IgD-negative memory B cell (primary cell): Measurements from ENCODE around the gene DENND2D. TPM values are rescaled to one million over a fixed set of nuclear protein-coding genes. Genes with fewer than 3 reads are reported as not detected.
"Not testable (repeated sequence)": the region's sequence is repeated elsewhere in the genome, so short reads cannot be mapped to it uniquely, and the experiment has no call there.

Experiments
- H3K27ac Mint-ChIP-seq, 3 donors: one replicate each; pipeline ENCODE4 v1.8.0; 2020 to 2022; ENCODE audit warnings: mild to moderate bottlenecking in 3 of 3, mixed read lengths in 3 of 3, moderate library complexity in 1 of 3
- H3K27me3 Mint-ChIP-seq: one replicate; pipeline ENCODE4 v1.8.0; 2021; ENCODE audit warnings: mixed read lengths
- H3K36me3 Mint-ChIP-seq: one replicate; pipeline ENCODE4 v1.8.0; 2020; ENCODE audit warnings: mild to moderate bottlenecking, mixed read lengths
- H3K4me1 Mint-ChIP-seq, 3 donors: one replicate each; pipeline ENCODE4 v1.8.0; 2020 to 2022; ENCODE audit warnings: mixed read lengths in 3 of 3, mild to moderate bottlenecking in 1 of 3
- H3K4me3 Mint-ChIP-seq, 4 donors: one replicate each; pipeline ENCODE4 v1.8.0; 2020 to 2022; ENCODE audit warnings: mild to moderate bottlenecking in 4 of 4, mixed read lengths in 4 of 4, moderate library complexity in 3 of 4
- H3K9me3 Mint-ChIP-seq, 3 donors: one replicate each; pipeline ENCODE4 v1.8.0; 2020 to 2021; ENCODE audit warnings: mixed read lengths in 3 of 3, mild to moderate bottlenecking in 1 of 3
- polyA plus RNA-seq: library from polyadenylated mRNA; unstranded; fragments of 300-500 nt; fragmentation: Illumina TruSeq; gene quantifications from one replicate; pipeline ENCODE4 v1.2.3, GENCODE V29; 2021

Gene DENND2D
- polyA plus RNA-seq, 1 donor from 2014 or later = 107 TPM

- Mint-ChIP-seq H3K27me3 (no peaks in the 10 kb centered on the region), H3K36me3 (peaks cover 1% of the 10 kb centered on the region), H3K4me1 (peaks cover 80 to 91% (median 82%) of the 10 kb centered on the region in 3 donors), H3K27ac (peak overlapping the region; percentile 97 to 98 (median 98)), H3K9me3 (no peaks in the 10 kb centered on the region), H3K4me3 (peak overlapping the region in 3 of 4 donors; percentile 85 to 87 (median 85))
Observed at GRCh38 chr1:111217183-111217910, 16.9 kb upstream of the DENND2D start.

GRCh38 chr1:111216751-111217150, 16.3 kb upstream of the DENND2D start:
- Mint-ChIP-seq H3K9me3 (no peaks in the 10 kb centered on the region), H3K4me3 (peak overlapping the region; percentile 61 to 85 (median 78)), H3K27ac (peak overlapping the region; percentile 97 to 98 (median 98)), H3K4me1 (peaks cover 74 to 88% (median 77%) of the 10 kb centered on the region in 3 donors), H3K27me3 (no peaks in the 10 kb centered on the region), H3K36me3 (peaks cover 1% of the 10 kb centered on the region)

DNA sequence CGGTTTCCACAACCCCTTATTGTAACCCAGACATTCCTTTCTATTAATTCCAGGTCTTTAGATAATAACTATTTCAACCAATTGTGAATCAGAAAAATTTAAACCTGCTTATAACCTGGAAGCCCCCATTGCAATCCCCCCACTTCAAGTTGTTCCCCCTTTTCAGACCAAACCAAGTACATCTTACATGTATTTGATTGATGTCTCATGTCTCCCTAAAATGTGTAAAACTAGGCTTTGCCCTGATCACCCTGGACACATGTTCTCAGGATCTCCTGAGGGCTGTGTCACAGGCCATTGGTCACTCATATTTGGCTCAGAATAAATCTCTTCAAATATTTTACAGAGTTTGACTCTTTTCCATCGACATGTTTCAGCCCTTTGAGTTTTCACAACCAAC, 14.8 kb upstream of the DENND2D start:
- H3K27me3 Mint-ChIP-seq, H3K9me3 Mint-ChIP-seq, H3K36me3 Mint-ChIP-seq: not testable (repeated sequence)
- Mint-ChIP-seq H3K27ac (peak overlapping the region; percentile 97 to 98 (median 98)), H3K4me3 (peak overlapping the region in 3 of 4 donors; percentile 72 to 92 (median 85)), H3K4me1 (peaks cover 65 to 83% (median 68%) of the 10 kb centered on the region in 3 donors)

- peaks cover 64 to 79% (median 65%) of the 10 kb centered on the region in 3 donors for H3K4me1 Mint-ChIP-seq
- peak overlapping the region; percentile 97 to 98 (median 98) for H3K27ac Mint-ChIP-seq
- no peaks in the 10 kb centered on the region for H3K9me3 Mint-ChIP-seq
- H3K4me3 Mint-ChIP-seq = peak overlapping the region; percentile 60 to 92 (median 78)
- no peaks in the 10 kb centered on the region for H3K27me3 Mint-ChIP-seq
- peaks cover 1% of the 10 kb centered on the region for H3K36me3 Mint-ChIP-seq
Observed at GRCh38 chr1:111214884-111215283, 14.4 kb upstream of the DENND2D start.

- peaks cover 1% of the 10 kb centered on the region for H3K36me3 Mint-ChIP-seq
- peak overlapping the region; percentile 60 to 92 (median 78) for H3K4me3 Mint-ChIP-seq
- peaks cover 57 to 75% (median 59%) of the 10 kb centered on the region in 3 donors for H3K4me1 Mint-ChIP-seq
- H3K27ac Mint-ChIP-seq = peak overlapping the region; percentile 97 to 98 (median 98)
- H3K9me3 Mint-ChIP-seq = no peaks in the 10 kb centered on the region
- H3K27me3 Mint-ChIP-seq = no peaks in the 10 kb centered on the region
Observed at GRCh38 chr1:111214074-111214801, 13.8 kb upstream of the DENND2D start.

DNA sequence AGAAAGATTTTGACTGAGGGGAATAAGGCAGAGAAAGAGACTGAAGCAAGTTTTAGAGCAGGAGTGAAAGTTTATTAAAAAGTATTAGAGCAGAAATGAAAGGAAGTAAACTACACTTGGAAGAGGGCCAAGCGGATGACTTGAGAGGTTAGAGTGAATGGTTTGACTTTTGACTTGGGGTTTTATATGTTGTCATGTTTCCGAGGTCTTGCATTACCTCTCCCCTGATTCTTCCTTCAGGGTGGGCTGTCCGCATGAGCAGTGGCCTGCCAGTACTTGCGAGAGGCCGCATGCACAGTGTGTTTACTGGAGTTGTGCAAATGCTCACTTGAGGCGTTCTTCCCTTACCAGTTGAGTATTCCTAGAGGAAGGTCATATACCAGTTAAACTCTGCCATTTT, 13.0 kb upstream of the DENND2D start:
- H3K36me3 Mint-ChIP-seq = peaks cover 1% of the 10 kb centered on the region
- peak overlapping the region; percentile 0 to 92 (median 78) for H3K4me3 Mint-ChIP-seq
- H3K27me3 Mint-ChIP-seq = no peaks in the 10 kb centered on the region
- H3K9me3 Mint-ChIP-seq = no peaks in the 10 kb centered on the region
- H3K4me1 Mint-ChIP-seq = peaks cover 53 to 72% (median 55%) of the 10 kb centered on the region in 3 donors
- peak overlapping the region; percentile 21 to 98 (median 97) for H3K27ac Mint-ChIP-seq

- Mint-ChIP-seq H3K27me3 (no peaks in the 10 kb centered on the region), H3K27ac (peak overlapping the region in 2 of 3 donors; percentile 21 to 97), H3K4me1 (peaks cover 51 to 72% (median 55%) of the 10 kb centered on the region in 3 donors), H3K9me3 (no peaks in the 10 kb centered on the region), H3K4me3 (peak overlapping the region in 3 of 4 donors; percentile 0 to 85 (median 72)), H3K36me3 (peaks cover 1% of the 10 kb centered on the region)
Observed at GRCh38 chr1:111212634-111213335, 12.3 kb upstream of the DENND2D start.

GRCh38 chr1:111211921-111212320, 11.5 kb upstream of the DENND2D start:
- Mint-ChIP-seq H3K27ac (no peak overlapping the region), H3K36me3 (peaks cover 1% of the 10 kb centered on the region), H3K4me3 (no peak overlapping the region), H3K4me1 (peaks cover 45 to 68% (median 46%) of the 10 kb centered on the region in 3 donors), H3K27me3 (no peaks in the 10 kb centered on the region), H3K9me3 (no peaks in the 10 kb centered on the region)

DNA sequence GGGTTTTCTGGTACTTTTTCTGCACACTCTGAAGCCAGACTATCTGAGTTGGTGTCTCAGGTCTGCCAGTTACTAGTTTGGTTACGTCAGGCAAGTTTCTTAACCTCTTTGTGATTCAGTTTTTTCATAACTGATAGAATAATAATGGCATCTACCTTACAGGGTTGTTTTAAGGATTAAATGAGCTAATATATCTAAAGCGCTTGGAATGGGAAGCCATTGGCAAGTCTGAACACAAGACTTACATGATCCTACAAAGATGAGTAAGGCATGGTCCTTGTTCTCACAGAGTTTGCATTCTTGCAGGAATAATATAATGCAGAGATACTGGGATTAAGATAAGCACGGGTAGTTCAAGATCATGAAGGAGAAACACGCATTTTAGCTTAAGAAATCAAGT, 9.2 kb upstream of the DENND2D start:
- no peaks in the 10 kb centered on the region for H3K27me3 Mint-ChIP-seq
- H3K4me1 Mint-ChIP-seq = peaks cover 41 to 67% (median 47%) of the 10 kb centered on the region in 3 donors
- H3K36me3 Mint-ChIP-seq = peaks cover 1% of the 10 kb centered on the region
- H3K27ac Mint-ChIP-seq = no peak overlapping the region
- H3K9me3 Mint-ChIP-seq = peaks cover 0 to 4% (median 0%) of the 10 kb centered on the region in 3 donors
- H3K4me3 Mint-ChIP-seq = no peak overlapping the region

GRCh38 chr1:111208921-111209320, 8.5 kb upstream of the DENND2D start:
- no peak overlapping the region for H3K27ac Mint-ChIP-seq
- peaks cover 36 to 61% (median 41%) of the 10 kb centered on the region in 3 donors for H3K4me1 Mint-ChIP-seq
- no peak overlapping the region for H3K4me3 Mint-ChIP-seq
- H3K27me3 Mint-ChIP-seq = no peaks in the 10 kb centered on the region
- H3K9me3 Mint-ChIP-seq = peaks cover 0 to 4% (median 0%) of the 10 kb centered on the region in 3 donors
- peaks cover 1% of the 10 kb centered on the region for H3K36me3 Mint-ChIP-seq

- H3K4me1 Mint-ChIP-seq = peaks cover 45 to 63% (median 53%) of the 10 kb centered on the region in 3 donors
- peak overlapping the region in 3 of 4 donors; percentile 85 to 95 (median 89) for H3K4me3 Mint-ChIP-seq
- peaks cover 1% of the 10 kb centered on the region for H3K27me3 Mint-ChIP-seq
- H3K36me3 Mint-ChIP-seq = no peaks in the 10 kb centered on the region
- H3K9me3 Mint-ChIP-seq = peaks cover 0 to 4% (median 0%) of the 10 kb centered on the region in 3 donors
- peak overlapping the region in 2 of 3 donors; percentile 90 to 91 for H3K27ac Mint-ChIP-seq
Observed at GRCh38 chr1:111205714-111206050, 5.2 kb upstream of the DENND2D start.

GRCh38 chr1:111204983-111205713, 4.7 kb upstream of the DENND2D start:
- no peaks in the 10 kb centered on the region for H3K36me3 Mint-ChIP-seq
- peaks cover 1% of the 10 kb centered on the region for H3K27me3 Mint-ChIP-seq
- peaks cover 46 to 67% (median 54%) of the 10 kb centered on the region in 3 donors for H3K4me1 Mint-ChIP-seq
- peak overlapping the region; percentile 85 to 95 (median 92) for H3K4me3 Mint-ChIP-seq
- peaks cover 0 to 4% (median 0%) of the 10 kb centered on the region in 3 donors for H3K9me3 Mint-ChIP-seq
- H3K27ac Mint-ChIP-seq = peak overlapping the region; percentile 90 to 97 (median 91)

GRCh38 chr1:111204201-111204982, 3.9 kb upstream of the DENND2D start:
- H3K36me3 Mint-ChIP-seq = peaks cover 2% of the 10 kb centered on the region
- H3K27ac Mint-ChIP-seq = peak overlapping the region; percentile 90 to 97 (median 95)
- peaks cover 50 to 72% (median 60%) of the 10 kb centered on the region in 3 donors for H3K4me1 Mint-ChIP-seq
- peaks cover 1% of the 10 kb centered on the region for H3K27me3 Mint-ChIP-seq
- peaks cover 0 to 4% (median 0%) of the 10 kb centered on the region in 3 donors for H3K9me3 Mint-ChIP-seq
- H3K4me3 Mint-ChIP-seq = peak overlapping the region; percentile 85 to 95 (median 92)
